G401 (cell line): ENCODE measurements around the gene KIAA1217. TPM values are rescaled to one million over a fixed set of nuclear protein-coding genes. Genes with fewer than 3 reads are reported as not detected.

Source experiments
- DNase-seq: peaks from one replicate; pipeline ENCODE4 v3.0.0-alpha.2; 2015; ENCODE audit warnings: low spot score
- in situ Hi-C: cut with HindIII; loops from 2 replicates; pipeline ENCODE4 v1.10.0; 2016; ENCODE audit warnings: low sequenced_read_pairs, mixed read lengths
- total RNA-seq: library from RNA; depleted of rRNA; stranded (reverse); fragments of >200 nt; shearing (Covaris generic); gene quantifications from 2 replicates; pipeline ENCODE4 v1.2.3, GENCODE V29; 2014

KIAA1217 gene
- total RNA-seq, 1 experiment from 2014 or later, result 2.1 TPM

GRCh38 chr10:24382979-24383663, 174.2 kb downstream of the KIAA1217 start:
- DNase-seq, result no peak

DNA sequence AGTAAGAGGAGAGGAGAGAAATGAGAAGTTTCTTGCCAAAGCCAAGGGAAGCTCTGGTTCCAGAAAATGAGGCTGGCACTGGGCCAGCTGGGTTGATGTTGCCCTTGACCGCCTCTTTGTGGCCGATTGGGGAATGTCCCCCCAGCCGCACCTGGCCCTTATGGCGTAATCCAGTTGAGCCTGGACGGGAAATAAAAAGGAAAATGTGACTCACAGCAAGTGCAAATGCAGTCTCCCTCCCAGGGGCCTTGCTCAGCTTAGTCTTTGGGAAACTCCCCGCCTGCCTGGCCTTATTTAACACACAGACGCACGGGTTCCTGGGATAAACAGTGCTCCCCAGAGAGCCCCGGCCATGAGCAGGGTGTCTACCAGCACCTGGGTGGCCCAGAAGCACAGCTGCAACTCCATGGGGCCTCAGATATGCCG, 174.8 kb downstream of the KIAA1217 start:
- in situ Hi-C loops, result no loop called here
- peak; percentile 25 for DNase-seq

More at GRCh38 chr10:24382979-24383663, 174.2 kb downstream of the KIAA1217 start:
- in situ Hi-C loops, result no loop called here

GRCh38 chr10:24384954-24385353, 176.0 kb downstream of the KIAA1217 start:
- no peak for DNase-seq
- in situ Hi-C loops, result no loop called here

- no peak for DNase-seq
- in situ Hi-C loops, result no loop called here
Measured at GRCh38 chr10:24385776-24386175, 176.8 kb downstream of the KIAA1217 start.

DNA sequence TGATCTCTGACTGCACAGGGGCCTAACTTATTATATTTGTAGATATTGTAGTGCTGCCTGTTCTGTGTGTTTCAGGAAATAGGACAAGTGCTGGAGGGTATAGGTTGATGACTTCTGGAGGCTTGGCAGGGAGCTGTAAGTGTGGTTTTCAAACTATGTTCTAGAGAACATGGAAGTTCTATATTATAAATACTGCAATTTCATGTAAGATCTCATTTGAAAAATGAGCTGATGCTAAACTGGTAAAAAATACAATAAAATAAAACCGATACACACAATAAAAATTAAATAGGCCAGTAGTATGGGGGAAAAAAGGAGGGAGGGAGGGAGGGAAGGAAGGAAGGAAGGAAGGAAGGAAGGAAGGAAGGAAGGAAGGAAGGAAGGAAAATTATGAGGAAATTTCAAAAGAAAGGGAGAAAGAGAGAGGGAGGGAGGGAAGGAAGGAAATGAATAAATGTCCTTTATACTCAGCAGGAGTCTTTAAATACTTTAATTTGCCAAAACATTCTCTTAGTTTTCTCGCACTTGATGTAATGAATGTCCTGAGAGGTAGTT, 181.3 kb downstream of the KIAA1217 start:
- no peak for DNase-seq
- in situ Hi-C loops, result no loop called here

DNA sequence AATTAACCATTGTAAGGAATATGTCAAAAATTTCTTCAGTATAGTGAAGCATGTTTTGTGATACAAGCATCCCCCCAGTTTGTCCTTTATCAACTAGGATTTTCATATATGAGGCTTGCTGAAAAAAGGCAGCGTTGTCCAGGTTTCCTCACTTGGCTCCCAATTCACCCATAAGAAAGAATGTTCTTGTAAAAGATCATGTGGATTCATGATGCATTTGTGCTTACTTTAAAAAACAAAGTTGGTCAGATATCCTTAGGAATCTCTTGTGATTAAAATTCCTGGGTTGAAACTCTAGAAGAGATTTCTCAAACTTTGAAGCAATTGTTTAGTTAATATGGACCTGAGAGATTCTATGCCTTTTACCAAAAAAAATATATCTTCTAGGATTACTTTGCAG, 181.8 kb downstream of the KIAA1217 start:
- DNase-seq, result no peak
- in situ Hi-C loops, result no loop called here

DNA sequence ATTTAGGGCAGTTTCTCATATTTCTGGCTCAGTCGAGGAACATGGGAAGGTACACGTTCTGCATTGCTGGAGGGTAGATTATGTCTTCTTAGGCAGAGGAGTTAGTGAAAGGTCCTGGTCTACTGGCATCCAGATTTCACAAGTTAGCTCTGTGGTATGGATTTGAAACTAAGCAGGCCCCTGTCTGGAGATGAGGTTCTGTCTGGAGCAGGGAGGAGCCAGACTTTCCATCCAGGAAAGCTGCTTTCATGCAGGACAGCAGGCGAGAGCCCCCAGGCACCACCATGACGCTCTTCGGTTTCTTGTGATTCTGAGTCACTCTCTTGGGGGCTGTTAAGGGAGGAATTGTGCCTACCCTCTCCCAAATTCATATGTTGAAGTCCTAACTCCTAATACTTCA, 184.3 kb downstream of the KIAA1217 start:
- in situ Hi-C loops, result no loop called here

DNA sequence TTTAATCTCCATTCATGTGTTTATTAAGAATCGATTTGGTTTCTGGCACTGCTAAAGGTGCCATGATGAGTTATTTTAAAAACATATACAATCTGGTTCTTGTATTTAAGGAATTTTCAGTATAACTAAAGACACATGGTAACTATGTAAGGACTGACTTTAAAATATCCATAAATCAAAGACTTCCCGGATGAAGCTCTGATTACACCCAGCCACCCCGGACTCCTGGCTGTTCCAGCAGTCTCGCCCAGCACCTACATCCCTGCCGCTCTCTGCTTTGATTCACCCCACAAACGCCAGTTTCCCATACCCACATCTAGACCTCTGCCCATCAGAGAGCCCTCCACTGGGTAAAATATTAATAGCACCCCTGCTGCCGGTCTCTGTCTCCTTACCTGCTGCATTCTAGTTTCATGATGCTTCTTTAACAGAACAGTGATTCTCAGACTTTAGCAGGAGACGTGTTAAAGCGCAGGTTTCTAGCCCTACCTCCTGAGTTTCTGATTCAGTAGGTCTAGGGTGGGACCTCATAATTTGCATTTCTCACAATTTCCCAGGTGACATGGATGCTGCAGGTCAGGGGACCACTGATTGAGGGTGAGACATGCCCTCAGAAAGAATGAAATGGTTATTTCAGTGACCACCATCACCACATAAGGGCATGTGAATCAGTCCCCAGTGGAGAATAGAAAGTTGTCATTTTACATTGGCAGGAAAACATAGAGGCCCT, 185.7 kb downstream of the KIAA1217 start:
- in situ Hi-C loops, result no loop called here

More for the DNA sequence above, 184.3 kb downstream of the KIAA1217 start:
- no peak for DNase-seq

DNA sequence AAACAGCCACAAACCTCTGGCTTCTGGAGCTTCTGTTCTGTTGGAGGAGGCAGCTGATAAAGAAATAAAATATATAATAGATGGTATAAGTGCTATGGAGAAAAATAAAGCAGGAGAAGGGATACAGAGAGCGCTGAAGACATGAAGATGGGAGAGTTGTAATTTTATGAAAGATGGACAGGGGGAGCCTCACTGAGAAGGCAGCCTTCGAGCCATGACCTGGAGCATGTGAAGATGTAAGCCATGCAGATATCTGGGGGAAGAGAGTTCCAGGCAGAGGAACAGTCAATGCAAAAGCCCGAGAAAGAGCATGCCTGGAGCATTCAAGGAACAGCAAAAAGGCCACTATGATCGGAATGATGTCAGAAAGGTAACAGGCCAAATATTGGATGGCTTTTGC, 187.5 kb downstream of the KIAA1217 start:
- no peak for DNase-seq
- in situ Hi-C loops, result no loop called here

More for the DNA sequence above, 185.7 kb downstream of the KIAA1217 start:
- no peak for DNase-seq

DNA sequence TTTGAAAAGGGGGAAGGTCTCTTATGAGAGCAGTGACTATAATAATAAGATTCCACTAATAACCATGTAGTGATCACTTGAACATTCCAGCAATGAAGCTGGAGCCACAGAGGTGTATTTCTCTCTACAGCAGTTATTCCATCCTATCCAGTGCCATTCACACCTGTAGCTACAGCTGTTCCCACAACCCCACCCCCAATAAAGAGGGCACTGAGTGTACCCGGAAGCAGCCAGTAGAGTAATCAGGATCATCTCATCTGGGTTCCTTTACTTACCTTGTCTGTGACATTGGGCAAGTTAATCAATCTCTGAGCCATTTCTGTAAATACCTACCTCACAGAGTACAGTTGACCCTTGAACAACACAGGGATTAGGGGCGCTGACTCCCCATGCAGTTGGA, 188.7 kb downstream of the KIAA1217 start:
- in situ Hi-C loops, result no loop called here

DNA sequence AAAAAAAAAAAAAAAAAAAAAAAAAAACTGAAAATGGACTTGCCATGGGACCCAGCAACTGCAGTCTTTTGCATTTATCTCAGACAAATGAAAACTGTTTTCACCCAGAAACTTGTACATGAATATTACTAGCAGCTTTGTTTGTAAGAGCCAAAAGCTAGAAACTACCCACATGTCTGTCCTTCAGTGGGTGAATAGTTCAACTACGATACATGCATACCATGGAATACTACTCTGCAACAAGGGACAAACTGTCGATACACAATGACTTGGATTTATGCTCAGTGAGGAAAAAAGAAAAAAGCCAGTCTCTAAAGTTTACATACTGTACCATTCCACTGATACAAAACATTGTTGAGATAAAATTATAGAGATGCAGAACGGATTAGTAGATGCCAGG, 195.6 kb downstream of the KIAA1217 start:
- in situ Hi-C loops, result no loop called here

More for the DNA sequence above, 188.7 kb downstream of the KIAA1217 start:
- no peak for DNase-seq

DNA sequence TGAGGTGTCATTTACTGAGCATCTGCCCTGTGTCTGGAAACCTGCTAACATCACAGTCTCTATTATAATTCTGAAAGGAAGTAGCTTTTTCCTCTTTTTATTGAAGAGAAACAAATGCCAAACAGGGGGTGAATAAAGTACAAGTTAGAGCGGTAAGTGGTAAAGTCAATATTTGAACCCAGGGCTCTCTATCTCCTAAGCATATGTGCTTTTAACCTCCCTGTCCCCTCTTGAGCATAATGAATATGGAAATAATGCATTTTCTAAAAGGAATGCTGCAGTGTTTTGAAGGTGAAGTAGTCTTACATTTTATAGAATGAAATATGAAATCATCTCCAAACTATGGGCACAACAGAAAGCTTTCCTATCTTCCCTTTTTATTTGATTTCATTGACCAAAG, 196.7 kb downstream of the KIAA1217 start:
- in situ Hi-C loops, result no loop called here
- DNase-seq, result no peak

More for the DNA sequence above, 195.6 kb downstream of the KIAA1217 start:
- no peak for DNase-seq

GRCh38 chr10:24406809-24407483, 198.0 kb downstream of the KIAA1217 start:
- in situ Hi-C loops, result no loop called here

GRCh38 chr10:24407928-24408327, 199.0 kb downstream of the KIAA1217 start:
- in situ Hi-C loops, result no loop called here
- DNase-seq, result no peak

More at GRCh38 chr10:24406809-24407483, 198.0 kb downstream of the KIAA1217 start:
- no peak for DNase-seq

DNA sequence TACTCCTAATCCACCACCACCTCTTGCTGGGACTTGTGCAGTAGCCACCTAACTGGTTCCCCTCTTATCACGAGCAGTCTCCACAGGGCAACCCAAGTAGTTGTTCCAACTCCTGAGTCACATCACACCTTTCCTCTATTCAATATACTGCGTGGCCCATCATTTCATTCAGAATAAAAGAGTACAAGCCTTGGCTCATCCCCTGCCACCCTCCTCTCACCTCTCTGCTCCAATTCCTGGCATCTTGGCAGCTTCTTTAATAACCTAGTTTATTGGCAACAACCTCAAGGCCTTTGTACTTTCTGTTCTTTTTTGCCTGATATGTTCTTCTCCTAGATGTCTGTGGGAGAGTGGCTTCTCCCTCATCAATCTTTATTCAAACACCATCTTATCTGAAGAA, 199.4 kb downstream of the KIAA1217 start:
- DNase-seq, result peak; percentile 10
- in situ Hi-C loops, result no loop called here

GRCh38 chr10:24414597-24414996, 205.7 kb downstream of the KIAA1217 start:
- in situ Hi-C loops, result no loop called here
- DNase-seq, result no peak

- in situ Hi-C loops, result no loop called here
- DNase-seq, result peak; percentile 4
Measured at GRCh38 chr10:24415455-24416125, 206.7 kb downstream of the KIAA1217 start.

GRCh38 chr10:24416248-24416647, 207.3 kb downstream of the KIAA1217 start:
- in situ Hi-C loops, result no loop called here

DNA sequence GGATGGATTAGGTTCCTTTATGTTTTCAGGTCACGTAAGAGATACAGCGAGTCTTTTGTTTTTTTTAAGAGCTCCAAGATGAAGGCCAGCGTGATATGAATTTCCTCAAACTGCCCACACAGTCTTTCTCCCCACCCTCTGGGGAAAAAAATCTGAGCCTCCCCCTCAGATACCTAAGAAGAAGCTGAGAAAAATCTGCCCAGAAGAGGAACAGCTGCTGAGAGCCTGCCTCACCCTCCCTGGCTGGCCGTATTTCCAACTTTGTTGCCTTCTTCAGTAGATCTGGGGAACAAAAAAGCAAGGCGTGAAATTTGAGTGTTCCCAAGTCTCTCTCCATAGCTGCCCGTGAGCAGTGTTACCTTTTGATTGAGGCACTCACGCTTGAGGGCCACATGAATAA, 208.1 kb downstream of the KIAA1217 start:
- in situ Hi-C loops, result no loop called here
- DNase-seq, result no peak

More at GRCh38 chr10:24416248-24416647, 207.3 kb downstream of the KIAA1217 start:
- no peak for DNase-seq
